Endothelial cell of umbilical vein (primary cell): ENCODE data around the gene SPACDR. TPM values are rescaled to one million over a fixed set of nuclear protein-coding genes. Genes with fewer than 3 reads are reported as not detected.
A peak's percentile ranks its signal among the peaks of the same experiment; 100 is the strongest.

Experiments
- BruUV-seq: library from RNA; stranded (reverse); fragments of 400-500 nt; replicated peaks from 2 replicates; lab custom pipeline; 2021; lab: Mats Ljungman, UMichigan
- CTCF ChIA-PET: fragments of 300-600, 350-600 bp; sonication (Branson Sonifier 250); formaldehyde crosslinking; loops from one replicate; lab custom pipeline; 2021; ENCODE audit warnings: antibody characterized with exemption, inconsistent platforms; lab: Charles Lee
- POLR2A ChIA-PET: fragments of 300-600, 350-600 bp; sonication (Branson Sonifier 250); formaldehyde crosslinking; loops from one replicate; lab custom pipeline; 2021; ENCODE audit warnings: antibody characterized with exemption, inconsistent platforms; lab: Charles Lee
- DNase-seq: peaks from one replicate; pipeline ENCODE4 v3.0.0-alpha.2; 2011; ENCODE audit warnings: low read depth, low spot score
- FAIRE-seq: peaks from 2 replicates; lab custom pipeline; 2011; peaks lifted over from hg19 to GRCh38; lab: Jason Lieb, UNC
- H2AFZ ChIP-seq: 2 replicates; pipeline ENCODE4 v1.6.0; 2012; ENCODE audit warnings: low read depth, low read length, control low read depth, inconsistent platforms
- H3K27ac ChIP-seq: 2 replicates; pipeline ENCODE4 v1.5.1; 2011; ENCODE audit warnings: low read depth, mild to moderate bottlenecking, control low read depth, low read length, moderate library complexity; ENCODE audit not compliant: insufficient read depth
- H3K27me3 ChIP-seq, 2 experiments: 2 replicates each; pipeline versions ENCODE4 v1.6.0 to v1.6.1; 2011; ENCODE audit warnings: low read length in 2 of 2, mixed read lengths in 1 of 2; ENCODE audit not compliant: control insufficient read depth in 2 of 2, insufficient read depth in 2 of 2
- H3K36me3 ChIP-seq, 2 experiments: 2 replicates in 1 of 2; 3 replicates in 1 of 2; pipeline ENCODE4 v1.5.1; 2011; ENCODE audit warnings: low read length in 2 of 2, mild to moderate bottlenecking in 1 of 2, moderate library complexity in 1 of 2; ENCODE audit not compliant: control insufficient read depth in 2 of 2, insufficient read depth in 2 of 2; ENCODE audit errors: extremely low read depth in 1 of 2
- H3K4me1 ChIP-seq: 3 replicates; pipeline ENCODE4 v1.5.1; 2011; ENCODE audit warnings: mild to moderate bottlenecking, low read length; ENCODE audit not compliant: control insufficient read depth, insufficient read depth; ENCODE audit errors: extremely low read depth
- H3K4me2 ChIP-seq: 2 replicates; pipeline ENCODE4 v1.6.1; 2011; ENCODE audit warnings: low read length, control low read depth, mixed read lengths; ENCODE audit not compliant: insufficient read depth
- H3K4me3 ChIP-seq, 3 experiments: fragments of 200-600 bp in 1 of 3; sonication (generic), shearing (Covaris generic) in 1 of 3; replicated peaks in 1 of 3; 2 replicates each; pipeline ENCODE4 v1.5.1; 2011 to 2016; ENCODE audit warnings: control low read depth in 3 of 3, low read length in 3 of 3, mild to moderate bottlenecking in 2 of 3, inconsistent platforms in 1 of 3, low read depth in 1 of 3, moderate library complexity in 1 of 3; ENCODE audit not compliant: insufficient read depth in 1 of 3
- H3K79me2 ChIP-seq: 2 replicates; pipeline ENCODE4 v1.6.0; 2012; ENCODE audit warnings: low read length, inconsistent platforms; ENCODE audit not compliant: control insufficient read depth, insufficient read depth
- H3K9ac ChIP-seq: replicated peaks from 2 replicates; pipeline ENCODE3; 2011; ENCODE audit warnings: low read length, control low read depth; ENCODE audit not compliant: insufficient read depth; ENCODE audit errors: extremely low read depth
- H3K9me1 ChIP-seq: replicated peaks from 3 replicates; pipeline ENCODE4 v1.6.0; 2011; ENCODE audit warnings: mild to moderate bottlenecking, low read length; ENCODE audit not compliant: control insufficient read depth, insufficient read depth; ENCODE audit errors: extremely low read depth
- H3K9me3 ChIP-seq: replicated peaks from 2 replicates; pipeline ENCODE4 v1.5.1; 2012; ENCODE audit warnings: low read length, inconsistent platforms; ENCODE audit not compliant: control insufficient read depth, insufficient read depth
- H4K20me1 ChIP-seq: replicated peaks from 2 replicates; pipeline ENCODE3; 2011; ENCODE audit warnings: mild to moderate bottlenecking, low read length; ENCODE audit not compliant: control insufficient read depth, insufficient read depth; ENCODE audit errors: extremely low read depth
- CTCF ChIP-seq, 2 donors: IDR thresholded peaks; 1 replicate in 1 of 2; 2 replicates in 1 of 2; pipeline ENCODE4 v1.5.1; 2011; ENCODE audit warnings: low read length in 2 of 2, mild to moderate bottlenecking in 2 of 2, moderate library complexity in 2 of 2, control low read depth in 1 of 2, inconsistent platforms in 1 of 2, low read depth in 1 of 2; ENCODE audit not compliant: insufficient read depth in 1 of 2; ENCODE audit errors: extremely low read depth in 1 of 2
- EZH2 ChIP-seq: IDR thresholded peaks from 2 replicates; pipeline ENCODE4 v1.6.1; 2012; ENCODE audit warnings: borderline replicate concordance, low read depth, mild to moderate bottlenecking, moderate library complexity, low read length, inconsistent platforms; ENCODE audit not compliant: severe bottlenecking
- FOS ChIP-seq: IDR thresholded peaks from 2 replicates; pipeline ENCODE4 v1.6.1; 2011; ENCODE audit warnings: mild to moderate bottlenecking, low read length, moderate library complexity, borderline replicate concordance; ENCODE audit not compliant: insufficient read depth
- GATA2 ChIP-seq: IDR thresholded peaks from 2 replicates; pipeline ENCODE4 v1.7.0; 2011; ENCODE audit warnings: low read depth, mild to moderate bottlenecking, moderate library complexity, mixed read lengths, low read length; ENCODE audit not compliant: insufficient read length, insufficient read depth
- JUN ChIP-seq: IDR thresholded peaks from 2 replicates; pipeline ENCODE4 v1.6.1; 2011; ENCODE audit warnings: borderline replicate concordance, low read depth; ENCODE audit not compliant: insufficient read length, insufficient read depth
- MAX ChIP-seq: IDR thresholded peaks from 2 replicates; pipeline ENCODE4 v1.6.1; 2011; ENCODE audit not compliant: insufficient read depth, insufficient read length
- MYC ChIP-seq: IDR thresholded peaks from one replicate; pipeline ENCODE4 v1.6.1; 2011; ENCODE audit warnings: mild to moderate bottlenecking, low read depth, low read length
- POLR2A ChIP-seq: IDR thresholded peaks from 2 replicates; pipeline ENCODE4 v1.6.1; 2012; ENCODE audit warnings: low read depth, mild to moderate bottlenecking, control low read depth, low read length
- POLR2AphosphoS5 ChIP-seq: IDR thresholded peaks from 2 replicates; pipeline ENCODE4 v1.6.1; 2012; ENCODE audit warnings: low read depth, mild to moderate bottlenecking, control low read depth, low read length, moderate library complexity; ENCODE audit not compliant: insufficient read depth
- dilution Hi-C: fragments of 300-500 bp; cut with MboI; formaldehyde crosslinking; loops from one replicate; pipeline ENCODE4 v1.15.0; 2019; ENCODE audit warnings: low sequenced_read_pairs; ENCODE audit not compliant: extremely low pct_ligation_motif_present
- intact Hi-C: fragments of 100-400 bp; cut with micrococcal nuclease; formaldehyde crosslinking; loops from one replicate; pipeline ENCODE4 v1.10.0; 2022
- polyA plus RNA-seq, 4 experiments: library from polyadenylated mRNA; depleted of rRNA in 3 of 4; stranded (reverse) in 3 of 4; unstranded in 1 of 4; fragments of >200 nt; gene quantifications; 2 replicates each; pipeline versions ENCODE4 v1.2.1 to v1.2.3, GENCODE V29; 2011 to 2012; ENCODE audit warnings: missing spikeins in 1 of 4
- total RNA-seq: library from RNA; stranded (reverse); gene quantifications from 2 replicates; pipeline ENCODE4 v1.2.3, GENCODE V29; 2021

The SPACDR gene
- total and polyA plus RNA-seq, 2 donors (not counting 3 experiments of a cell fraction or from before 2014, with no cell fraction given), result 1.6 to 4.1 TPM

- peak overlapping the region; percentile 52 for H2AFZ ChIP-seq
- no peaks in the 10 kb centered on the region for H3K36me3 ChIP-seq
- H3K79me2 ChIP-seq, result peaks cover 10% of the 10 kb centered on the region
- FAIRE-seq (peak; percentile 63), DNase-seq (peak; percentile 39)
- intact Hi-C loops, result loop anchor here (1.0 kb wide), 3 partner anchors 14 to 76 kb away; no protein-coding TSS in a partner anchor
- H3K27ac ChIP-seq, result no peak overlapping the region
- peak overlapping the region; percentile 29 to 60 (median 37) for H3K4me3 ChIP-seq
- no peak overlapping the region for H3K9ac ChIP-seq
- TF ChIP-seq CTCF (IDR thresholded peaks at IDR 0.05; ENCODE audit: extremely low read depth in 1 of 2, insufficient read depth in 1 of 2, low read depth in 1 of 2, low read length in 2 of 2), result peak; percentile 87 to 99
- no peak for TF ChIP-seq FOS
- no peak for TF ChIP-seq GATA2
- TF ChIP-seq JUN, result no peak
- TF ChIP-seq MAX, result no peak
- no peak for TF ChIP-seq MYC
- TF ChIP-seq EZH2, result no peak
- TF ChIP-seq POLR2A, result no peak
- peak; percentile 63 for TF ChIP-seq POLR2AphosphoS5
- H3K4me1 ChIP-seq, result peaks cover 15% of the 10 kb centered on the region
- no peaks in the 10 kb centered on the region for H3K27me3 ChIP-seq
- CTCF ChIA-PET, result interaction anchor here (0.8 to 3.0 kb wide), 16 partner anchors 10 to 242 kb away, joined by 3 to 55 read pairs (median 5); partner anchors contain the start of genes AGFG2 and ZCWPW1
- no peaks in the 10 kb centered on the region for H3K9me3 ChIP-seq
- H4K20me1 ChIP-seq, result no peaks in the 10 kb centered on the region
- H3K4me2 ChIP-seq, result peak overlapping the region; percentile 20
- no TSS peak for BruUV-seq
- dilution Hi-C loops, result no loop called here
- H3K9me1 ChIP-seq, result no peaks in the 10 kb centered on the region
- POLR2A ChIA-PET, result no interaction called here
Observed at GRCh38 chr7:100483090-100483721, 19.1 kb upstream of the SPACDR start.
